ENCODE data around the gene CCL25. TPM values are rescaled to one million over a fixed set of nuclear protein-coding genes. Genes with fewer than 3 reads are reported as not detected.
"Not testable (repeated sequence)": the region's sequence is repeated elsewhere in the genome, so short reads cannot be mapped to it uniquely, and the experiment has no call there.

Gene CCL25
- total and polyA plus RNA-seq, 10 donors, result 0.42 to 1.2 (median 0.66) TPM; not detected in 4

DNA sequence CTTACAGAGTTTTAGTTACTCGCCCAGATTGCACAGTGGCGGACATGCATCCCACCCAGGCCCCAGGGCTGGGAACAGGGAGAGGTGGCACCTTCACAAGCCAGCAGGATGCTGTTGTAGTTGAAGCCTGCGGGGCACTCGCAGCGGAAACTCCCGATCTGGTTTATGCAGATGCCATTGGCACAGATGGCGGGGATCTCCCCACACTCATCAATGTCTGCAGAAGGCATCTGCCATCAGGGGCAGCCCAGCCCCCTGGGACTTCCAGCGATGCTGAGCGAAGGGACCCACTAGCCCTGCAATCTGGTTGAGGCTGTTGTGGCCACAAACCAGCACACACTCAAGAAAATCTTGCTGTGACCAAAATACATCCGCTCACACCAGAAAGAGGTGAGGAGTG is 44.6 kb downstream of the CCL25 start:
- TF ChIP-seq POLR2AphosphoS5 (IDR thresholded peaks at IDR 0.05), result no peak
- TF ChIP-seq, protein P1, sequence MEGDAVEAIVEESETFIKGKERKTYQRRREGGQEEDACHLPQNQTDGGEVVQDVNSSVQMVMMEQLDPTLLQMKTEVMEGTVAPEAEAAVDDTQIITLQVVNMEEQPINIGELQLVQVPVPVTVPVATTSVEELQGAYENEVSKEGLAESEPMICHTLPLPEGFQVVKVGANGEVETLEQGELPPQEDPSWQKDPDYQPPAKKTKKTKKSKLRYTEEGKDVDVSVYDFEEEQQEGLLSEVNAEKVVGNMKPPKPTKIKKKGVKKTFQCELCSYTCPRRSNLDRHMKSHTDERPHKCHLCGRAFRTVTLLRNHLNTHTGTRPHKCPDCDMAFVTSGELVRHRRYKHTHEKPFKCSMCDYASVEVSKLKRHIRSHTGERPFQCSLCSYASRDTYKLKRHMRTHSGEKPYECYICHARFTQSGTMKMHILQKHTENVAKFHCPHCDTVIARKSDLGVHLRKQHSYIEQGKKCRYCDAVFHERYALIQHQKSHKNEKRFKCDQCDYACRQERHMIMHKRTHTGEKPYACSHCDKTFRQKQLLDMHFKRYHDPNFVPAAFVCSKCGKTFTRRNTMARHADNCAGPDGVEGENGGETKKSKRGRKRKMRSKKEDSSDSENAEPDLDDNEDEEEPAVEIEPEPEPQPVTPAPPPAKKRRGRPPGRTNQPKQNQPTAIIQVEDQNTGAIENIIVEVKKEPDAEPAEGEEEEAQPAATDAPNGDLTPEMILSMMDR (IDR thresholded peaks at IDR 0.05 in 8 of 11, conservative IDR thresholded peaks at IDR 0.05 in 3 of 11), result no peak
- no peak for TF ChIP-seq POLR2A (IDR thresholded peaks at IDR 0.05)
- intact Hi-C loops (cut with DNase I; ENCODE audit: low total_unique reads), result no loop called here
- DNase-seq, result no peak
- H3K4me3 ChIP-seq, result no peak overlapping the region
- H3K27me3 ChIP-seq (replicated peaks in 1 of 7), result peaks cover 0 to 13% (median 0%) of the 10 kb centered on the region in 7 donors
- H3K4me1 ChIP-seq, result no peaks in the 10 kb centered on the region
- H3K27ac ChIP-seq, result no peak overlapping the region
- 87 to 95% (median 88%) methylated on average over 10 of the region's 10 CpGs for WGBS, 5 donors
- peaks cover 6 to 54% (median 50%) of the 10 kb centered on the region in 8 donors for H3K9me3 ChIP-seq
- H3K36me3 ChIP-seq, result no peaks in the 10 kb centered on the region

DNA sequence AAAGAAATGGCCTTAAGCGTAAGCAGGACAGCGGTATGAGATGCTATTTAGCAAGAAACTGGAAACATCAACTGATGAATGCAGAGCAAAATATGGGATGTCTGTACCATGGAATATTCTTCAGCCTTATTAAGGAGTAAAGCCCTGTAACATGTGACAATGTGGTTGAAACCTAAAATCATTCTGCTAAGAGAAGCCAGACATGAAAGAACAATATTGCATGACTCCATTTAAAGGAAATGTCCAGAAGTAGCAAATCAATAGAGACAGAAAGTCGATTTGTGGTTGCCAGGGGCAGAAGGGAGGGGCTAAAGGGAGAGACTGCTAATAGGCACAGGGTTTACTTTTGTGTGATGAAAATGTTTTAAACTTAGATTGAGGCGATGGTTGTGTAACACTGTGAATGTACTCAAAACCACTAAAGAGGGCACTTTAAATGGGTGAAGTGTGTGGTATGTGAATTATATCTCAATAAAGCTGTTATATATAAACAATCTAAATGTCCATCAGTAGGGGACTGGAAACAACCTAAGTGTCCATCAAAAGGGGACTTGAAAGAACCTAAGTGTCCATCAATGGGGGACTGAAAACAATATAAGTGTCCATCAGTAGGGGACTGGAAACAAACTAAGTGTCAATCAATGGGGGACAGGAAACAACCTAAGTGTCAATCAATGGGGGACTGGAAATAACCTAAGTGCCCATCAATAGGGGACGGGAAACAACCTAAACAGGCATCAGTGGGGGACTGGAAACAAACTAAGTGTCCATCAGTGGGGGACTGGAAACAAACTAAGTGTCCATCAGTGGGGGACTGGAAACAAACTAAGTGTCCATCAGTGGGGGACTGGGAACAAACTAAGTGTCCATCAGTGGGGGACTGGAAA is 45.4 kb downstream of the CCL25 start:
- H3K9me3 ChIP-seq, result peaks cover 6 to 51% (median 47%) of the 10 kb centered on the region in 8 donors
- intact Hi-C loops (cut with DNase I; ENCODE audit: low total_unique reads), result no loop called here
- WGBS, 5 donors, result 70 to 88% (median 79%) methylated on average over 5 of the region's 5 CpGs
- H3K36me3 ChIP-seq, result no peaks in the 10 kb centered on the region
- TF ChIP-seq, protein P1 (IDR thresholded peaks at IDR 0.05 in 8 of 11, conservative IDR thresholded peaks at IDR 0.05 in 3 of 11), result no peak
- TF ChIP-seq POLR2AphosphoS5 (IDR thresholded peaks at IDR 0.05) (no peak), POLR2A (IDR thresholded peaks at IDR 0.05) (no peak)
- no peak overlapping the region for H3K4me3 ChIP-seq
- peaks cover 0 to 13% (median 0%) of the 10 kb centered on the region in 7 donors for H3K27me3 ChIP-seq (replicated peaks in 1 of 7)
- no peaks in the 10 kb centered on the region for H3K4me1 ChIP-seq
- no peak overlapping the region for H3K27ac ChIP-seq
- no peak for DNase-seq

DNA sequence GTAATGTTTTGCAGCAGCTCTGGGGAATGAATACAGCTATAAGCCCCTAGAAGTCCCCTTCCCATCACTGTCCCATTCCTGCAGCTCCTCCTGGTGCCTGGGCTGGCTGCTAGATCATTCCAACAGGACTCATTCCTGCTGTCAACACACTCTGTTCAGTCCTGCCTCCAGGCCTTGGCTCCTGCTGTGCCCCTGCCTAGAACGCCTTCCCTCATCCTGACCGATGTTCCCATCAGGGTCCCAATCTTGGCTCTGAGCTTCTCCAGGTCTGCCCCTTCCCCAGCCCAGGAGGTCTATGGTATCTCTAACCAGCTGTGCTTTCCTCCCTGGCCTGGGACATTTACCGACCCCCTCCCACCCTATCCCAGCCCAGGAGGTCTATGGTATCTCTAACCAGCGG is 48.8 kb downstream of the CCL25 start:
- Histone ChIP-seq H3K27ac (no peak overlapping the region), H3K4me3 (no peak overlapping the region), H3K36me3 (no peaks in the 10 kb centered on the region), H3K9me3 (peaks cover 0 to 17% (median 13%) of the 10 kb centered on the region in 8 donors), H3K27me3 (replicated peaks in 1 of 7) (peaks cover 0 to 15% (median 0%) of the 10 kb centered on the region in 7 donors), H3K4me1 (no peaks in the 10 kb centered on the region)
- WGBS, 5 donors, result 90 to 96% (median 93%) methylated on average over 4 of the region's 4 CpGs
- no peak for DNase-seq
- TF ChIP-seq POLR2A (IDR thresholded peaks at IDR 0.05) (no peak), POLR2AphosphoS5 (IDR thresholded peaks at IDR 0.05) (no peak)
- TF ChIP-seq, protein P1 (IDR thresholded peaks at IDR 0.05 in 8 of 11, conservative IDR thresholded peaks at IDR 0.05 in 3 of 11), result no peak
- intact Hi-C loops (cut with DNase I; ENCODE audit: low total_unique reads), result no loop called here

DNA sequence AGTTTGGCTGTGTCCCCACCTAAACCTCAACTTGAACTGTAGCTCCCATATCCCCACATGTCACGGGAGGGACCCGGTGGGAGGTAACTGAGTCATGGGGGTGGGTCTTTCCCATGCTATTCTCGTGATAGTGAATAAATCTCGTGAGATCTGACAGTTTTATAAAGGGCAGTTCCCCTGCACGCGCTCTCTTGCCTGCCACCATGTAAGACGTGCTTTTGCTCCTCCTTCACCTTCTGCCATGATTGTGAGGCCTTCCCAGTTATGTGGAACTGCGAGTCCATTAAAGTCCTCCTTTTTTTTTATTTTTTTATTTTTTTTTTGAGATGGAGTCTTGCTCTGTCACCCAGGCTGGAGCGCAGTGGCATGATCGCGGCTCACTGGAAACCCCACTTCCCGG is 49.4 kb downstream of the CCL25 start:
- H3K36me3 ChIP-seq; H3K4me1 ChIP-seq; H3K4me3 ChIP-seq; H3K27ac ChIP-seq; intact Hi-C loops (cut with DNase I; ENCODE audit: low total_unique reads); DNase-seq: not testable (repeated sequence)
- H3K27me3 ChIP-seq (replicated peaks in 1 of 7), result peaks cover 0 to 19% (median 0%) of the 10 kb centered on the region in 7 donors
- H3K9me3 ChIP-seq, result peaks cover 0 to 11% (median 7%) of the 10 kb centered on the region in 8 donors
- 80 to 84% (median 81%) methylated on average over 12 of the region's 12 CpGs for WGBS, 5 donors
